HuH-7 (cell line): ENCODE measurements around the gene CRAMP1.
A peak's percentile ranks its signal among the peaks of the same experiment; 100 is the strongest.
"Not testable (repeated sequence)": the region's sequence is repeated elsewhere in the genome, so short reads cannot be mapped to it uniquely, and the experiment has no call there.

Experiments used
- DNase-seq: peaks from one replicate; pipeline ENCODE4 v3.0.0; 2011; ENCODE audit warnings: low spot score

CRAMP1 gene

GRCh38 chr16:1612320-1613111, at the start of gene CRAMP1:
Gene CRAMP1, plus strand, starts transcription at chr16:1612360. Its CDS starts 2,280 bp downstream, at chr16:1614640.
- DNase-seq: peak; percentile 17

GRCh38 chr16:1563786-1564185, 48.4 kb upstream of the CRAMP1 start:
- no peak for DNase-seq

- peak; percentile 30 for DNase-seq
Measured at GRCh38 chr16:1564325-1564724, 47.8 kb upstream of the CRAMP1 start.

GRCh38 chr16:1565083-1565805, 46.9 kb upstream of the CRAMP1 start:
- no peak for DNase-seq

- no peak for DNase-seq
Measured at GRCh38 chr16:1567988-1568387, 44.2 kb upstream of the CRAMP1 start.

- no peak for DNase-seq
Measured at GRCh38 chr16:1571012-1571671, 41.0 kb upstream of the CRAMP1 start.

GRCh38 chr16:1572673-1573072, 39.5 kb upstream of the CRAMP1 start:
- no peak for DNase-seq

- no peak for DNase-seq
Measured at GRCh38 chr16:1573301-1573700, 38.9 kb upstream of the CRAMP1 start.

GRCh38 chr16:1575578-1575977, 36.6 kb upstream of the CRAMP1 start:
- no peak for DNase-seq

GRCh38 chr16:1579214-1579613, 32.9 kb upstream of the CRAMP1 start:
- no peak for DNase-seq

GRCh38 chr16:1580256-1580655, 31.9 kb upstream of the CRAMP1 start:
- DNase-seq: no peak

GRCh38 chr16:1580956-1581355, 31.2 kb upstream of the CRAMP1 start:
- DNase-seq: peak; percentile 52

GRCh38 chr16:1581804-1582203, 30.4 kb upstream of the CRAMP1 start:
- no peak for DNase-seq

- no peak for DNase-seq
Measured at GRCh38 chr16:1583180-1583579, 29.0 kb upstream of the CRAMP1 start.

GRCh38 chr16:1584926-1585484, 27.2 kb upstream of the CRAMP1 start:
- no peak for DNase-seq

- no peak for DNase-seq
Measured at GRCh38 chr16:1590366-1590765, 21.8 kb upstream of the CRAMP1 start.

- no peak for DNase-seq
Measured at GRCh38 chr16:1590930-1591705, 21.0 kb upstream of the CRAMP1 start.

- DNase-seq: no peak
Measured at GRCh38 chr16:1592446-1592845, 19.7 kb upstream of the CRAMP1 start.

- DNase-seq: not testable (repeated sequence)
Measured at GRCh38 chr16:1595511-1595910, 16.6 kb upstream of the CRAMP1 start.

- DNase-seq: no peak
Measured at GRCh38 chr16:1596516-1596915, 15.6 kb upstream of the CRAMP1 start.

GRCh38 chr16:1597154-1597553, 15.0 kb upstream of the CRAMP1 start:
- no peak for DNase-seq

GRCh38 chr16:1601031-1601430, 11.1 kb upstream of the CRAMP1 start:
- DNase-seq: no peak
